DMS 273 treated with DMSO at 0.1 percent for 48 hours (cell line): ENCODE measurements around the gene TAC4.
"Not testable (repeated sequence)": the region's sequence is repeated elsewhere in the genome, so short reads cannot be mapped to it uniquely, and the experiment has no call there.

Experiments
- DNase-seq: peaks from one replicate; lab custom pipeline; 2025; lab: John Stamatoyannopoulos, UW

Gene TAC4

DNA sequence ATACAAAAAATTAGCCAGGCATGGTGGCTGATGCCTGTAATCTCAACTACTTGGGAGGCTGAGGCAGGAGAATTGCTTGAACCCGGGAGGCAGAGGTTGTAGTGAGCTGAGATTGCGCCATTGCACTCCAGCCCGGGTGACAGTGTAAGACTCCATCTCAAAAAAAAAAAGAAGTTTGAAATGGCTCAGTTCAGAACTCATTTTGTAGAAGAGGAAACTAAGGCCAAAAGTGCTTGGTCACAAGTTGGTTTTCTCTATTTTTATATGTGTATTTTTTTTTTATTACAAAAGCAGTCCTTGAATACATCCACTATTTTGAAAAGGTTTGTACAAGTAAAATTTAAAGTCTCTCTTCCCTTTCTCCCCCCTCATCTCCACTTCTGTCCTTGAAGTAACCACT is 5.5 kb downstream of the TAC4 start:
- no peak for DNase-seq

DNA sequence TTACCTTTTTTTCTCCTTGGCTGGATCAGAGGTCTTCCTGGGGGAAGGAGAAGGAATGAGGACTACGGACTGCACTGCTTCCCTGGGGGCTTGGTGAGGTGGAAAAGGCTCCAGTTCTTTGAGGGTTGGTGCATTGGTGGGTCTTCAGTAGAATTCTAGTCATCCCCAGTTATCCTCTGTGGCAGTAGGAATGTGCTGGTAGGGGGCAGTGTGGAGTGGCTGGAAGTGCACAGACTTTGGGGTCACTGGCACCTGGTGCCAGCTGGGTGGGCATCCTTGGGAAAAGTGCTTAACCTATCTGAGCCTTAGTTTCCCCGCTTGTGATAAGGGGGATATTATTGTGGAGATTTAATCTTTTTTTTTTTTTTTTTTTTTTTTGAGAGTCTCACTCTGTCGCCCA is 6.3 kb downstream of the TAC4 start:
- DNase-seq: no peak

DNA sequence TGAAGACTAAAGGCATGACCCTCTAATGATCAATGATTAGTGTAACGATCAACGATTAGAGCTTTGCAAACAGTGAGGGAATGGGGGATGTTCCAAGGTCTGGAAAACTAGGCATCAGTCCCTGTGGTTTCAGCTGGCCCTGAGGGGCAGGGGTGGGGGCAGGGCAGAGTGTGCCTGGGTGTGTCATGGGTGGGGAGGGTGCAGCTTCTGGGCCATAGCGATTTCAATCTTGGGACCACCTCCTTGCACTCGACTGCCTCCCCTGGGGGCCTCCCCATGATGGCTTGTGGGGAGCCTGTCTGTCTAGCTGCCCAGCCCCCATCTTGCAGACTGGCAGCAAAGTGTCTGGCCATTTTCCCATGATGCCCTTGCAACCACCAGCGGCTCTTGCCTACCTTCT is 8.4 kb downstream of the TAC4 start:
- DNase-seq: no peak

DNA sequence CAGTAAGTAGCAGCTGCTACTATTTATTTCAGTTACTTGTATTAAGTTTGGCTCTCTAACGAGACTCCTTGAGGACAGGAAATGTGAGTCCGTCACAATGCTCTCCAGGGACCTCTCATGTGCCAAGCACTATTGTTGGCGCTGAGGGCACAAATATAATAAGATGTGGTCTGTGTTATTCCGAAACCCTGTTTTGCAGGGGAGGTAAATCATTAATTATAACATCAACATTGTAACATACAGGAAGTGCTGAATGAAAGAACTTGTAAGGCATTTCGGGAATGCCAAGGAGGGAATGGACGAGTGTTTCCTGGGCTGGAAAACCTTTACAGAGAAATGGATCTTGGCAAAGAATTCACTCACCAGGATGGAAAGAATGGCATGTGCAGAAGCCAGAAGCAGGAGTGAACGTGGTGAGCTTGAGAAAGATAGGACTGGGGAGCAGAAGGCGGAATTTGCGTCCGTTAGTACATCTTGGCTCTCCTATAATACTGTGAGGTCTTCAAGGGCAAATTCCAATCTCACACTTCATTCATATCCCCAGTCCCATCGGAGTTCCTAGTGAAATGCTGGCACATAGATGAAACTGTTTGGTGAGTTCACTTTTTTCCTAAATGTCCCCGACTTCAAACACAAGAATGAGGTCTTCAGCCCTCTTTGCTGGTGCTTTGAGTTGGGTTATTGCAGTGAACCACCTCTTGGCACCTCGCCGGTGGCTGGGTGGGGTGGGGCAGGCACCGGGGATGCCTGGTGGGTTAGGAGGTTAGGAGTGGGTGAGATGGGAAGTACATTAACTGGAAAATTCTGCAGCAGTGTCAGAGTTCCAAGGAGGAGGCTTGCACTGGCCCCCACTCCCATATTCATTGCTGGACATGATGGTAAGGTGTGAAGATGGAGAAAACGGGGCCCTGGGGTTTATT is 11.5 kb downstream of the TAC4 start:
- DNase-seq: no peak

DNA sequence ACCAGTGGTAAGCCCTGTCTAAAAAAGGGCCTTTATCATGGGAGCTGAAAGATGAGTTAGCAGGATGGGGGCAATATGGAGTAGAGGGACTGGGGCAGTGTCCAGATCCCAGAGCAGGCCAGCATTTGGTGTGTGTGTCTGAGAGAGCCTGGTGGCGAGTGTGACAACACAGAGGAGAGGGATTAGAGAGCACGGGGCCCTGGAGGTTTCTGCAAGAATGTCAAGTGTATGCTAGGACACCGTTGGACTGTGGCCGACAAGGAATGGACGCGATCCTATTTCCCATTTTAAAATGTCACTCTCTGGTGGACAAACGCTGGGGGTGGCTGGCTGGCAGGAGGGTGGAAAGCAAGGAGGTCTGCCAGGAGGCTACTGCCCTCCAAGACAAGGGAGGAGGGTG is 12.4 kb downstream of the TAC4 start:
- DNase-seq: no peak

DNA sequence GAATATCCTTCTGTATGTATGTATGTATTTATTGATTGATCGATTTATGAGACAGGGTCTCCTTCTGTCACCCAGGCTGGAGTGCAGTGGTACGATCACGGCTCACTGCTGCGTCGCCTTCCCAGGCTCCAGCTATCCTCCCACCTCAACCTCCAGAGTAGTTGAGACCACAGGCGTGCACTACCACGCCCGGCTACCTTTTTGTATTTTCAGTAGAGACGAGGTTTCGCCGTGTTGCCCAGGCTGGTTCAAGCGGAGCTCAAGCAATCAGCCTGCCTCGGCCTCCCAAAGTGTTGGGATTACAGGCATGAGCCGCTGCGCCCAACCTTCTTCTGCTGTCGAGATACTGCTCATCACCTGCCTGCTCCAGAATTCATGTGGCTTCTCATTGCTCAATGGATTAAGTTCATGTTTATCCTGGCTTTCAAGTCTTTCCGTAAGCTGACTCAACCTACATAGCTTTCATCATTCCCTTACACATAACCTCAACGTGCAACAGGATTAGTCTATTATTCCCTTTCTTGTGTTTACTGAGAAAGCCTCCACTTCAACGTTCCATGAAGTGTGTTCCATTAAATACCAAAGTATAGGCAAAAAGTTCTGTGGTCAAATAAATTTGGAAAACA is 13.6 kb downstream of the TAC4 start:
- DNase-seq: no peak

DNA sequence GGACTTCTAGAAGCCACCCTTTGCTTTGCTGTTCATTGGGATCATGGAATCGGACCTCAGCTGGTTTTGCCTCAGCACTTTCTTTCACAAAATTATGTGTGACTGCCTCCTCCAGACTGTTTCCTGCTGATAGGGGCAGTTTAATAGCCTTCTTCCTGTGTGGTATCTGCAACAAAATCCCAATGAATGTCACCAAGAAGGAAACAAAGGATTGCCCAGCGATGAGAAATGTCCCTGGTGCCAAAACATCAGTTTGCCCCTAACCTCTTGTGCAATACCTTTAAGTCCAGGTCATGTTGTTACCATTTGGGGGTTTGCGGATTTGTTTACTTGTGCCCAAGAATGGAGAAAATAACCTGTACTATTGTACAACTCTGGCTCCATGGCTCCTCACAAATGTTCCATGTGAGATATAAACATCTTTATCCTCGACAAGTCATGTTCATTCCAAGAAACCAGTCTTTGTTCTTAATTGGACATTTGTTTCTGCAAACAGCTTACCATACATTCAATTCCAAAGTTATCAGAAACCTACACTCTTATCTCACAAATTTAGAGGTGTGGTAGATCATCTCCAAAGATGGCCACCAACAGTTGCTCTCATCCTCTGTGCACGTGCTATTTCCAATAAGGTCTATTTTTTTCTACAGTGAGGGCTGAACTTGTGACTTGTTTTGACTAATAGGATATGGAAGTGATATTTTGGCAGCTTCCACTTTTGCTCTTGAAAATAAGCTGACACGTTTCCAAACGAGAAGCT is 14.8 kb downstream of the TAC4 start:
- DNase-seq: no peak

DNA sequence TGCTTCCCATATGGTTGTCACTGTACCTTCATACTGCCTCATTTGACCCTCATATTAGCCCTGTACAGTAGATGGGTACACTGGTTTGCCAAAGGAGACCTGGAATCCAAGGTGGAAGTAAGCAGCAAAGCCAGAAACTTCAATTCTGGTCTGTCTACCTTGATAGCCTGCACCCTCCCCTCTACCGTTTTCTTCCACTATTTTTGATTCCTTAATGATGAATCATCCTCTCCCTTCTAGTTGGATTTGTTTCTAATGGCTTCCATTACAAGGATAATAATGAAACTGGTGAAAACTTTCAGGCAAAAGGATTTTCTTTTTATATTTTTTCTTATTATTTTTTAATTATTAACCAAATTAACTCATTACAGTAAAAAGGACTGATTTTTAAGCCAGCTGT is 17.3 kb downstream of the TAC4 start:
- no peak for DNase-seq

DNA sequence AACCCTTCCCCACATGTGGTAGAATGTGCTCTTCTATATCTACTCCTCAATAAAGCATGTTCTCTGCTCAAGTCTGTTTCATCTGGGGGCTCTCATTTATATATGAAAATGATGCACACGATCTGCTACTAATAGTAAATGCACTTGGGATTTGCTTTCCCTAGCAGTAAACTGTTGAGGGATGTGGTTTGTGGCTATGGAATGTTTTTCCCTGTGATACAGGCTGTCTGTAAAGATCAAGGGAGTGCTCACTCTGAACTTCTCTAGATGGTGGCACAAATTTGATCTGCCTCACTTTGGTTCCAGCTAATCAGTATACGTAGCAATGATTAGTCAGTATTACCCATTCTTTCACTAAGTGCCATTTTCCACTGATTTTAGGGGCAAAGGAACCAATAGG is 18.8 kb downstream of the TAC4 start:
- DNase-seq: no peak

DNA sequence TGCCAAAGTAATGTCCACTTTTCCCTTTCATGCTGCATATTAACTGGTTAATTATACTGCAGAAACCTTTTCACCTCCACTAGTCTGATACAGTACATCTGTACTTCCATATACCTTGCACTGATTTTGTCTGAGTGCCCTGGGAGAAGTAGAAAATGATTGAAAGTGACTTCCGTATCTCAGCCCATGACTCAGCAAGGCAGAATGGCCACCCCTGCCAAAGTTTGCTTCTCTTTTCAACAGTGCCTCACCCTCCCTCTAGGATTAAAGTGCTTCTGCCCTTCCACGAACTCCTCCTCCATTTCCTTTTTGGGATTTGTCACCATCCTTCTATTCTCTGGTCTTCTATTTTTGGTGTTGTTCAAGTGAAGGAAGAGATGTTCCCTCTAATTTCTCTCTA is 19.5 kb downstream of the TAC4 start:
- DNase-seq: not testable (repeated sequence)

DNA sequence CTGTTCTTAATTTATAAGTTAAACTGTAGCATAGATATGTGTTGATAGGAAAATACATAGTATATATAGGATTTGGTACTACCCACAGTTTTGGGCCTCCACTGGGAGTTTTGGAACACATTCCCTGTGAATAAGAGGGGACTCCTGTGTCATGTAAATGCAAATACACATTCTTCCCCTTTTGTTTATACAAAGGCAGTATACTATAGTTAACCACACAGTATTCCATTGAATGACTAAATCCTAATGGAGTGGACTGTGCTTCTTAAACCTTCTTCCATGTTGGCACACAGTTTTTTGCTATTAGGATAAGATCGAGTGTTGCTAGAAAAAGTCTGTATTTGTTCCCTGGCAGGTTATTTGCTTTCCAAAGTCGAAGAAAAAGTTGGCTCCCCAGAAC is 22.2 kb downstream of the TAC4 start:
- DNase-seq: no peak

DNA sequence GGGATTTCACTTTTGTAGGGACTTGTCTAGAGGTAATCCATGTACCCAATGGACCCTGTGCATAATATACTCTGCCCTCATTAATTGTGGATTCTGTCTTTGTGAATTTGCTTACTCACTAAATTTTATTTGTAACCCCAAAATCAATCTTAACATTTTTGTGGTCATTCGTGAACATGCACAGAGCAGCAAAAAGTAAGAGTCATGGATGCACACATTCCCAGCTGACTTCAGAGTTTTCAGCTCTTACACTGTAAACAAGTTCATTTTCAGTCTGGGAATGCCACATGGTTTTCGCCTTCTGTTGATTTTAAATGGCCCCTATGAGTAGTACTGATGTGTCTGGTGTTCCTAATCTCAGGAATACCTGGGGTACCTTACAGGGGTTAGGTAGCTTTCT is 24.3 kb downstream of the TAC4 start:
- DNase-seq: no peak

DNA sequence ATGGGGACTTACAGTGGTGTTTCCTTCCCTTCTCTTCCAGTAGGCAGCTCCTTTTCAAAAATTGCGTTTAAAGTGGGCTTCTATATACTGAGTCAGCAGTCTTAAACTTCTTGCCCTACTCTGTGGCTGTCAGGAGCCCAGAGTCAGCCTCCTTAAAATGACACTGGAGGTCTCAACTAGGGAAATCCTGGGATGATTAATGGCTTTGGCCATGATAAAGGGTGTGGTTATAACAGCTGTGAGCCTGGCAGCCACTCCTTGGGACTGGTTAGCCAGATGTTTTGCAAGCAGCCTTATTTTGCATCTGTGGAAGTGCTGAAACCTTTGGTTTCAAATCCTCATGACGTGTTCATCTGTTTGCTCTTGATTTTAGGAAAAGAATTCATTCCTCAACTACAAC is 25.0 kb downstream of the TAC4 start:
- DNase-seq: no peak

DNA sequence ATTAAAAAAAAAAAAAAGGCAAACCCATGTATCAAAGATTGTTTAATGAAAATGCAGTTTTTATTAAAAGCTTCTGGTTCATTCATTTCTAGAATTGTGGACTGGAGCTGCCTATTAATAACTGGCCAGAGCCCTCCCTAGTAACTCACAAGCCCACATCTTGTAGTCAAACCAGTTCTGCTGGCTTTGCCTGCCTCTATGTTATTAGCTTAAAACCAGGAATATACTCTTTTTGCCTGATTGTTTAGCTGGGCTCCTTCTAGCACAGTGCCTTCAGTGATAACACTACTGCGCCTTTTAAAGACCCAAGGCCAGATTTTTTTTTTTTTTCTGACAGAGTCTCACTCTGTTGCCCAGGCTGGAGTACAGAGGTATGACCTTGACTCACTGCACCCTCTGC is 26.0 kb downstream of the TAC4 start:
- no peak for DNase-seq

DNA sequence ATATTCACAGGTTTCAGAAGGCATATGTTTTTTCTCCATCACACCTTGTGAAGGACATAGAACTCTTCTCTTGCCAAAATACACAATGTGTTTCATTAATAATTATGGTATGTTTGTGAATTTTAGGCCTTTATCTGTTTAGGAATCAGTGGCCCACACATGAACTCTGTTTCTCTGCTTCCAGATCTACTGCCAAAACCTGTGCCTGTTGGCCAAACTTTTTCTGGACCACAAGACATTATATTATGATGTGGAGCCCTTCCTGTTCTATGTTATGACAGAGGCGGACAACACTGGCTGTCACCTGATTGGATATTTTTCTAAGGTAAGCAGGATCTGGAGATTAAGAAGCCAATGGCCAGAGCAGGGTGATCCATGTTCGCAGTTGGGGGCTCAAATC is 26.4 kb downstream of the TAC4 start:
- no peak for DNase-seq

DNA sequence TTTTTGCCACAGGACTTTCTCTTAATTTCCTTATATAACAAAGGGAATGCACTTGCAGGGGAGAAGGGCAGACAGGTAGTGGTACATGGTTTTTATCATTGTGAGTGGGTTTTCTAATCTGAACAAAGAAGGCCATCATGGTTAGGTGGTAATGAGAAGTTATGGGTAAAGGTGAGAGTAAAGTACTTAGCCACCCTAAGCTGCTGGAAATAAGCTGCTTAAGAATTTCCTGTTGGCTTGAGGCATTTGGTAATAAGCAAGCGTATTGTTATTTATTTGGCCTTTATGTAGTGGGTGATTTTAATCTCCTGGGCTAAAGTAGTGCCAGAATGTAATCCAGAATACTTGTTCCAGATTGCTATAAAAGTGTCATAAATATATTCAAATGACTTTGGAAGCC is 27.1 kb downstream of the TAC4 start:
- DNase-seq: no peak

DNA sequence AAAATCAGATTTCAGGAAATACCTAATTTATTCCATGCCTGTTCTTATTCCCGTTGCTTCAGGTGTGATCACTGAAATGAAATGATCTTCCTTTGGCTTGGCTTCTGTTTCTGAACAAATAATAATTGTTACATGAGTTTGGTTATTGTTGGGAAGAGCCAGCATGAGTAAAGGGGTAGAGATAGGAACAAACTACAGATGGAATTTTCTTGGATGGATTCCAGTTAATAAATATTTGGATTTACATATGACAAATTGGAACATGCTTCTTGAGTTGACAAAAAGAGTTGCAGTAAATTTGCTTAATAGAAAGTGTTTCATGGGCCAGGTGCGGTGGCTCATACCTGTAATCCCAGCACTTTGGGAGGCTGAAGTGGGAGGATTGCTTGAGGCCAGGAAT is 28.2 kb downstream of the TAC4 start:
- no peak for DNase-seq

DNA sequence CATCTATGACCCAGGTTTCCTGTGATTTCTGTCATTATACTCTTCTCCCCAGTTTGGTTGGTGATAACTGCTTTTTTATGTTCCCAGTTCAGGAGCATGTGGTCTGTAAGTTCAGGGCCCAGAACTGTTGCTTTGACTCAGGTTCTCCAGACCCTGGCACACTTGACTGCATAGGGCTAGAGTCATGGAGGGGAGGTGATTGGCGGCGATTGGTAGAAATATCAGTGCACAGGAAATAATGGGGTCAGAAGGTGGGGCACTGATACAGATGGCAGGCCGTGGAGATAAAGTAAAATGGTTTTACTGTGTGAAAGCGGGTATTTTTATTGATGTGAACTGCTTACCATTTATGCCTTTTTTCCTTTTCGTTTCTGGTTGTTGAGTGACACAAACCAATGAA is 28.7 kb downstream of the TAC4 start:
- no peak for DNase-seq

DNA sequence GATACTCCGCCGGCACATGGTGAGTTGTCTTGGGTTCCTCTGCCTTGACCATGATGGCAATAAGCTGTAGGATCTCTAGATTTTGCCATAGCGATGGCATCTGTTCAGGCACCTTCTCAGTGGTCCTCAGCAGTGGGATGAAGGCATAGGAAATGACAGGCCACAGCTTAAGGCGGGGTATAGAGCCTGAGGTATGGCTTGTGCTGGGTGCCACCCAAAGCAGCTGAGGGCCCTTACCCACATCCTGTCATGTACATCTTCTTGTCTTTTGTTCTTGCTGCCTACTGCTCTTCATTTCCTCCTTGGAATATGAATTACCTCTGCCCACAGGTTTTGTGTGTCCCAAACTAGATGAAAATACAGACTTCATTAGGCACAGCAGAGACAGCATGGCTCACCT is 29.9 kb downstream of the TAC4 start:
- DNase-seq: no peak

DNA sequence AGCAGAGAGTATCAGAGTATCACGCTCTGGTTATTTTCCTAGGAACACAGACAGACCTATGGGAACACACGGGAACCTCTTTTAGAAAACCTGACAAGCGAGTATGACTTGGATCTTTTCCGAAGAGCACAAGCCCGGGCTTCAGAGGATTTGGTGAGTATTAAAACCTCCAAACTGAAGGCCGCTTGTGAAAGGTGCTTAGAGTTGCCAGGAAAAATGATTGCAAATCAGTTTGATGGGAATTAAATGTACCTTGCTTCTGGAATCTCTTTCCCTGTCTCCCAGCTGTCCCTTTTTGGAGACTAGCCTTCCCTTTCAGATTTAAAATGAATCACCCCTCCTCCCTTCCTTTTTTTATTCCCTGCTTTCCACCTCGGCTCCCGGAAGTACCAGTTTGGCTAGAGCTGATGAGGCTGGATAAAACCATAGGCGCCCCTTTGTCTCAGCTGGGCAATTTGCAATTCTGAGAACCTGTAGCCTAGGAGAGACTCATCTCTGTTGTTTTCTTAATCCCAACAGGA is 32.0 kb downstream of the TAC4 start:
- no peak for DNase-seq

DNA sequence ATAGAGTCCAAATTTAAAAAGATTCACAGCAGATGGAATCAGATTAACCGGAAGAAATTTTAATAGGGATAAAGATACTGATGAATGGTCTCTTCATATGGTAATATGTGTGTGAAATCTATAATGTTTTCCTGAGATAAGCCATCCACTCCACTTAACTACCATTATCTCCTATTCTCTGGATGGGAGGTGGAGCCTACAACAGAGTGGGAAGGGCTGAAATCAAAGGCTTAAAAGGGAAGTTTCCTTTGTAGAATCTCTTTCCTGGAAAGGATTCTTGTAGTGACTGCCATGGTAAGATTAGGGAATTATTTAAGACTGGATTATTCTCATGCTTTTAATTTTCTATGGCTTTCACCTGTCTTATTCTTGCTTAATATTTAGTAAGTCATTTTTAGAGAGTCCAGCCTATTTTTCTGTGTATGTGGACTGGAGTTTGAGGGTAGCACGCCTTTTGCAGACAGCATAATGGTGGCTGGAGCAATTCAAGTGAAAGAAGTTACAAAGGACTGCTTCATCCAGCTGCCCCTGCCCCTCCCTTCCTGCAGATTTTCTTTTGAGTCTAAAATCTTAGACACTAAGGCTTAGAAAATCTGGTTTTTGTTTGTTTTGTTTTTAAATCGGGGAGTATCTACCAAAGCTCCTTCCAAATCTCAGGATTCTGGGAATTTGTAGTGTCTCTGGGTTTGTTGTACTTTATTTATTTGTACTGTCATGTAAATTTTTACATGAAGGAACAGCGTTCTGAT is 32.9 kb downstream of the TAC4 start:
- no peak for DNase-seq

DNA sequence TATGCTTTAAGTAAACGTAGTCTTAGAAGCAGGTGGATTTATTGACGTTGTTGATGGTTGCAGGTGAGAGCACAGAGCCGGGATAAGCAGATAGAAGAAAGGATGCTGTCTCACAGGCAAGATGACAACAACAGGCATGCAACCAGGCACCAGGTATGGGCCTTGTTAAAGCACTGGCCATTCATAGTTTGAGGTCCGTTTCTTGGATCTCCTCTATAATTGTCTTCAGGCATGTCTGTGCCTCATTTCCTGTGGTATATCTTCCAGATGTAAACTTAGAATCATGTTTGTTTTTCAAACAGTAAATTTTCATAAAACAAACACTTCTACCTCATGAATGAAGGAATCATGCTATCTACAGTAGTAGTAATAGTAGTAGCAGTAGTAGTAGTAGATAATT is 38.8 kb downstream of the TAC4 start:
- DNase-seq: no peak
